Fibroblast of lung (primary cell): ENCODE results near the gene GAREM2. TPM values are rescaled to one million over a fixed set of nuclear protein-coding genes. Genes with fewer than 3 reads are reported as not detected.
A peak's percentile ranks its signal among the peaks of the same experiment; 100 is the strongest.

Source experiments
- DNase-seq, 2 donors: peaks; one replicate each; pipeline versions ENCODE4 v3.0.0 to v3.0.0-alpha.2; 2010; ENCODE audit warnings: low read depth in 2 of 2
- H2AFZ ChIP-seq: 2 replicates; pipeline ENCODE4 v1.5.1; 2012; ENCODE audit warnings: low read length, control low read depth, inconsistent platforms
- H3K27ac ChIP-seq: 2 replicates; pipeline ENCODE4 v1.5.1; 2011; ENCODE audit warnings: low read length, control low read depth; ENCODE audit not compliant: insufficient read depth
- H3K27me3 ChIP-seq: 2 replicates; pipeline ENCODE4 v1.5.1; 2011; ENCODE audit warnings: mild to moderate bottlenecking, low read length; ENCODE audit not compliant: control insufficient read depth, insufficient read depth
- H3K36me3 ChIP-seq: 2 replicates; pipeline ENCODE4 v1.5.1; 2011; ENCODE audit warnings: low read length; ENCODE audit not compliant: control insufficient read depth, insufficient read depth
- H3K4me1 ChIP-seq: 2 replicates; pipeline ENCODE4 v1.5.1; 2011; ENCODE audit warnings: low read length; ENCODE audit not compliant: control insufficient read depth, insufficient read depth; ENCODE audit errors: extremely low read depth
- H3K4me2 ChIP-seq: 2 replicates; pipeline ENCODE4 v1.5.1; 2011; ENCODE audit warnings: low read length, control low read depth; ENCODE audit not compliant: insufficient read depth; ENCODE audit errors: extremely low read depth
- H3K4me3 ChIP-seq, 4 experiments: fragments of 200-600 bp in 1 of 4; sonication (generic) in 1 of 4; replicated peaks in 1 of 4; 2 replicates each; pipeline ENCODE4 v1.5.1; 2011 to 2016; ENCODE audit warnings: low read length in 4 of 4, low read depth in 3 of 4, mild to moderate bottlenecking in 3 of 4, control low read depth in 2 of 4, inconsistent platforms in 1 of 4, mixed read lengths in 1 of 4; ENCODE audit not compliant: insufficient read depth in 1 of 4; ENCODE audit errors: control extremely low read depth in 1 of 4
- H3K79me2 ChIP-seq: 2 replicates; pipeline ENCODE4 v1.5.1; 2012; ENCODE audit warnings: mild to moderate bottlenecking, low read length, inconsistent platforms; ENCODE audit not compliant: control insufficient read depth, insufficient read depth
- H3K9ac ChIP-seq: 2 replicates; pipeline ENCODE4 v1.5.1; 2011; ENCODE audit warnings: mild to moderate bottlenecking, low read length, control low read depth; ENCODE audit not compliant: insufficient read depth
- H3K9me3 ChIP-seq: 2 replicates; pipeline ENCODE4 v1.5.1; 2012; ENCODE audit warnings: low read depth, low read length; ENCODE audit not compliant: control insufficient read depth, insufficient read depth
- H4K20me1 ChIP-seq: 2 replicates; pipeline ENCODE4 v1.5.1; 2011; ENCODE audit warnings: low read length; ENCODE audit not compliant: control insufficient read depth, insufficient read depth; ENCODE audit errors: extremely low read depth
- EZH2 ChIP-seq: IDR thresholded peaks from 2 replicates; pipeline ENCODE4 v1.5.1; 2012; ENCODE audit warnings: low read length, control low read depth, mild to moderate bottlenecking; ENCODE audit errors: missing control alignments
- polyA plus RNA-seq, 2 donors: library from polyadenylated mRNA; depleted of rRNA in 1 of 2; stranded (reverse) in 1 of 2; unstranded in 1 of 2; fragments of >200 nt; gene quantifications; 2 replicates each; pipeline ENCODE4 v1.2.1, GENCODE V29; 2011 to 2012; ENCODE audit warnings: missing spikeins in 1 of 2
- total RNA-seq: library from RNA; depleted of rRNA; stranded (reverse); fragments of >200 nt; gene quantifications from 2 replicates; pipeline ENCODE4 v1.2.1, GENCODE V29; 2014
- TF ChIP-seq, protein P1 (sequence below), 2 donors: IDR thresholded peaks in 1 of 2; conservative IDR thresholded peaks in 1 of 2; 1 replicate in 1 of 2; 2 replicates in 1 of 2; pipeline ENCODE4 v1.5.1; 2011 to 2012; ENCODE audit warnings: low read length in 2 of 2, control low read depth in 1 of 2, inconsistent platforms in 1 of 2, low read depth in 1 of 2, mild to moderate bottlenecking in 1 of 2

The GAREM2 gene
- total and polyA plus RNA-seq, 2 donors (not counting 1 experiment from before 2014, with no cell fraction given) = 0.66 to 1.6 TPM

DNA sequence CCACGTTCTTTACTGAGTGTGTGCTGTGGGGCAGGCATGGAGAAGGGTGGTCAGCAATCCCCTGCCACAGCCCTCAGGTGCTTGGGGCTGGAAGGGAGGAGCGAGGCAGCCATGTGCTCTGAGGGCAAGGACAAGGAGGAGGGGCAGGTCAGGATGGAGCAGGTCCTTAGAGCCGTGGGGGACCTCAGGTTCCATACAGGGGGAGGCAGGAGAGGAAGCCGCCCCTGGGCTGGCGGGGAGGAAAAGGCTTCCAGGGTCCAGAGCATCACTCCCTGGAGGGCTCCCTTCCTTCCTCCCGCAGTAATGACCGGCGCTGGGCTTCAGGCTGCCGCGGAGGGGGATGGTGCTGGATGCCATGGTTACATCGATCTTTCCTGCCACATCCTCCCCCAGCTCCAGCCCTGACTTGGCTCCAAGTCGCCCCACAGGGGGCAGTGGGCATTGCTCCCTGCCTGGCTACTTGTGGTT lies 6.6 kb downstream of the GAREM2 start:
- Histone ChIP-seq H2AFZ (no peak overlapping the region), H3K36me3 (no peaks in the 10 kb centered on the region), H3K79me2 (no peaks in the 10 kb centered on the region), H3K4me2 (no peak overlapping the region), H3K4me3 (peak overlapping the region in 1 of 4 experiments; percentile 59), H3K9ac (no peak overlapping the region), H3K27ac (no peak overlapping the region), H3K4me1 (peaks cover 4% of the 10 kb centered on the region), H3K9me3 (no peaks in the 10 kb centered on the region), H4K20me1 (no peaks in the 10 kb centered on the region), H3K27me3 (peaks cover 8% of the 10 kb centered on the region)
- no peak for DNase-seq
- TF ChIP-seq, protein P1, sequence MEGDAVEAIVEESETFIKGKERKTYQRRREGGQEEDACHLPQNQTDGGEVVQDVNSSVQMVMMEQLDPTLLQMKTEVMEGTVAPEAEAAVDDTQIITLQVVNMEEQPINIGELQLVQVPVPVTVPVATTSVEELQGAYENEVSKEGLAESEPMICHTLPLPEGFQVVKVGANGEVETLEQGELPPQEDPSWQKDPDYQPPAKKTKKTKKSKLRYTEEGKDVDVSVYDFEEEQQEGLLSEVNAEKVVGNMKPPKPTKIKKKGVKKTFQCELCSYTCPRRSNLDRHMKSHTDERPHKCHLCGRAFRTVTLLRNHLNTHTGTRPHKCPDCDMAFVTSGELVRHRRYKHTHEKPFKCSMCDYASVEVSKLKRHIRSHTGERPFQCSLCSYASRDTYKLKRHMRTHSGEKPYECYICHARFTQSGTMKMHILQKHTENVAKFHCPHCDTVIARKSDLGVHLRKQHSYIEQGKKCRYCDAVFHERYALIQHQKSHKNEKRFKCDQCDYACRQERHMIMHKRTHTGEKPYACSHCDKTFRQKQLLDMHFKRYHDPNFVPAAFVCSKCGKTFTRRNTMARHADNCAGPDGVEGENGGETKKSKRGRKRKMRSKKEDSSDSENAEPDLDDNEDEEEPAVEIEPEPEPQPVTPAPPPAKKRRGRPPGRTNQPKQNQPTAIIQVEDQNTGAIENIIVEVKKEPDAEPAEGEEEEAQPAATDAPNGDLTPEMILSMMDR (conservative IDR thresholded peaks at IDR 0.05 in 1 of 2, IDR thresholded peaks at IDR 0.05 in 1 of 2; ENCODE audit: low read depth in 1 of 2, low read length in 2 of 2) = no peak
- no peak for TF ChIP-seq EZH2

DNA sequence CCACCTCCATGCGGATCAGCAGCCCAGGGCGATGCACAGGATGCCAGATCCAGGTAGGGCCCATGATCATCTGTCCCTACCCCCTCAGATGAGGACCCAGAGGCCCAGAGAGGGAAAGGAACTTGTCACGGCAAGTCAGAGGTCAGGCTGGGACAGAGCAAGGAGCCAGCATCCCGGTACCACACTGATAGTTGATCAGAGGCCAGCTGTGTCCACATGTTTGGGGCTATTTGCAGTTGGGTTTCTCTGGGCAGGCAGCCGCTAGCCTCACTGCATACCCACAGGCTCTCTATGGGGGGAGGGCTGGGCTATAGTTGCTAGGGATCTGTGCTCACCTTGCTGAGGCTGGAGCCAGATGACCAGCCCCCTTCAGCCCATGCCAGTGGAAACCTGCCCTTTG lies 9.6 kb downstream of the GAREM2 start:
- Histone ChIP-seq H3K4me1 (peaks cover 4% of the 10 kb centered on the region), H4K20me1 (no peaks in the 10 kb centered on the region), H3K79me2 (no peaks in the 10 kb centered on the region), H2AFZ (no peak overlapping the region), H3K4me2 (no peak overlapping the region), H3K9me3 (no peaks in the 10 kb centered on the region), H3K27me3 (peaks cover 3% of the 10 kb centered on the region), H3K4me3 (no peak overlapping the region), H3K36me3 (no peaks in the 10 kb centered on the region), H3K9ac (no peak overlapping the region), H3K27ac (no peak overlapping the region)
- no peak for TF ChIP-seq EZH2
- TF ChIP-seq, protein P1 (conservative IDR thresholded peaks at IDR 0.05 in 1 of 2, IDR thresholded peaks at IDR 0.05 in 1 of 2; ENCODE audit: low read depth in 1 of 2, low read length in 2 of 2) = no peak
- DNase-seq = no peak

DNA sequence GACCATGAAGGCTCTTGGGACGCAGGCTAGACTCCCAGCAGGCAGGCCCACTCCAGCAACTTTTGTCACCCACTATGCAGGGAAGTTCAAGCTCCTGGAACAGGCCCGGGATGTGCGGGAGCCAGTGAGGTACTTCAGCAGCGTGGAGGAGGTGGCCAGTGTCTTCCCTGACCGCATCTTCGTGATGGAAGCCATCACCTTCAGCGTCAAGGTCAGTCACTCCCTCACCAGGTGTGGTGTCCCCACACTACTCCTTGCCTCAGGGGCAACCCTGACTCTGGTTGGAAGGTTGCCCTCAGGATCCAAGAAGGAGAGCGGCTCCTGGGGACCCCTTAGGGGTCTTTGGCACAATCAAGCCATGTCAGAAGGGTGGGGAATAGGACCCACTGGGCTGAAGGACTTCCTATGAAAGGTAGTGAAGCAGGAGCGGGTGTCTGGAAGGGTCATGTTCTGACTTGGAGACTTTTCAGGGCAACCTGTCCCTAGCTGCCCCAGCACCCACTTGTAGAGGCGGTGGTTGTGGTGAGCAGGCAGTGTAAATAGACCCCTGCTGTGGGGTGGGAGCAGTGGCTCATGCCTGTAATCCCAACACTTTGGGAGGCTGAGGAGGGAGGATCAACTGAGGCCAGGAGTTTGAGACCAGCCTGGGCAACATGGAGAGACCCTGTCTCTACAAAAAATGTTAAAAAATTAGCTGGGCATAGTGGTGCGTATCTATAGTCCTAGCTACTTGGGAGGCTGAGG lies 10.2 kb downstream of the GAREM2 start:
- Histone ChIP-seq H3K79me2 (no peaks in the 10 kb centered on the region), H3K4me3 (no peak overlapping the region)
- no peak for DNase-seq

More for the DNA sequence above, 10.2 kb downstream of the GAREM2 start:
- no peak overlapping the region for H3K27ac ChIP-seq
- H2AFZ ChIP-seq = no peak overlapping the region
- no peak overlapping the region for H3K9ac ChIP-seq
- no peaks in the 10 kb centered on the region for H3K36me3 ChIP-seq
- no peaks in the 10 kb centered on the region for H3K9me3 ChIP-seq
- H3K4me1 ChIP-seq = peaks cover 4% of the 10 kb centered on the region
- no peaks in the 10 kb centered on the region for H4K20me1 ChIP-seq
- H3K27me3 ChIP-seq = peaks cover under 1% of the 10 kb centered on the region
- TF ChIP-seq EZH2 = no peak
- TF ChIP-seq, protein P1 (conservative IDR thresholded peaks at IDR 0.05 in 1 of 2, IDR thresholded peaks at IDR 0.05 in 1 of 2; ENCODE audit: low read depth in 1 of 2, low read length in 2 of 2) = no peak
- no peak overlapping the region for H3K4me2 ChIP-seq
